ENCODE data around the gene CHSY1. TPM values are rescaled to one million over a fixed set of nuclear protein-coding genes. Genes with fewer than 3 reads are reported as not detected.
A peak's percentile ranks its signal among the peaks of the same experiment; 100 is the strongest.

The CHSY1 gene
- total and polyA plus RNA-seq, 5 donors from 2014 or later = 2.4 to 24.8 (median 2.8) TPM

GRCh38 chr15:101193120-101193644 is 58.7 kb downstream of the CHSY1 start:
- no peak for ATAC-seq (ENCODE audit: low read depth in 2 of 2)
- Histone ChIP-seq H3K36me3 (ENCODE audit: control insufficient read depth, insufficient read depth, low read length) (no peaks in the 10 kb centered on the region), H3K27ac (ENCODE audit: insufficient read depth, low read length, poor library complexity, severe bottlenecking) (no peak overlapping the region), H3K9me3 (ENCODE audit: control insufficient read depth in 2 of 2, low read length in 2 of 2) (no peaks in the 10 kb centered on the region), H3K27me3 (ENCODE audit: control insufficient read depth, insufficient read depth, low read length) (no peaks in the 10 kb centered on the region), H3K4me3 (ENCODE audit: low read depth, low read length) (no peak overlapping the region), H3K4me1 (ENCODE audit: control insufficient read depth, insufficient read depth, low read length, poor library complexity, severe bottlenecking) (peaks cover 31% of the 10 kb centered on the region)
- H3K4me1 Mint-ChIP-seq = peaks cover 36 to 91% (median 61%) of the 10 kb centered on the region in 4 donors
- no peaks in the 10 kb centered on the region for H3K27me3 Mint-ChIP-seq
- no peak for DNase-seq
- peak overlapping the region; percentile 12 to 27 (median 18) for H3K27ac Mint-ChIP-seq
- no peaks in the 10 kb centered on the region for H3K9me3 Mint-ChIP-seq
- H3K36me3 Mint-ChIP-seq = no peaks in the 10 kb centered on the region
- H3K4me3 Mint-ChIP-seq = peak overlapping the region in 1 of 4 donors; percentile 8

- Mint-ChIP-seq H3K27me3 (no peaks in the 10 kb centered on the region), H3K4me3 (peak overlapping the region in 2 of 4 donors; percentile 8 to 42), H3K9me3 (no peaks in the 10 kb centered on the region), H3K4me1 (peaks cover 36 to 90% (median 66%) of the 10 kb centered on the region in 4 donors), H3K36me3 (no peaks in the 10 kb centered on the region), H3K27ac (peak overlapping the region in 2 of 3 donors; percentile 27 to 56)
- Histone ChIP-seq H3K27ac (ENCODE audit: insufficient read depth, low read length, poor library complexity, severe bottlenecking) (no peak overlapping the region), H3K9me3 (ENCODE audit: control insufficient read depth in 2 of 2, low read length in 2 of 2) (no peaks in the 10 kb centered on the region), H3K36me3 (ENCODE audit: control insufficient read depth, insufficient read depth, low read length) (no peaks in the 10 kb centered on the region), H3K4me1 (ENCODE audit: control insufficient read depth, insufficient read depth, low read length, poor library complexity, severe bottlenecking) (peaks cover 34% of the 10 kb centered on the region), H3K27me3 (ENCODE audit: control insufficient read depth, insufficient read depth, low read length) (no peaks in the 10 kb centered on the region), H3K4me3 (ENCODE audit: low read depth, low read length) (no peak overlapping the region)
- no peak for DNase-seq
- no peak for ATAC-seq (ENCODE audit: low read depth in 2 of 2)
Observed at GRCh38 chr15:101192081-101192480, 59.8 kb downstream of the CHSY1 start.

- H3K27me3 Mint-ChIP-seq = no peaks in the 10 kb centered on the region
- peaks cover 30 to 81% (median 65%) of the 10 kb centered on the region in 4 donors for H3K4me1 Mint-ChIP-seq
Observed at GRCh38 chr15:101191242-101191641, 60.6 kb downstream of the CHSY1 start.

DNA sequence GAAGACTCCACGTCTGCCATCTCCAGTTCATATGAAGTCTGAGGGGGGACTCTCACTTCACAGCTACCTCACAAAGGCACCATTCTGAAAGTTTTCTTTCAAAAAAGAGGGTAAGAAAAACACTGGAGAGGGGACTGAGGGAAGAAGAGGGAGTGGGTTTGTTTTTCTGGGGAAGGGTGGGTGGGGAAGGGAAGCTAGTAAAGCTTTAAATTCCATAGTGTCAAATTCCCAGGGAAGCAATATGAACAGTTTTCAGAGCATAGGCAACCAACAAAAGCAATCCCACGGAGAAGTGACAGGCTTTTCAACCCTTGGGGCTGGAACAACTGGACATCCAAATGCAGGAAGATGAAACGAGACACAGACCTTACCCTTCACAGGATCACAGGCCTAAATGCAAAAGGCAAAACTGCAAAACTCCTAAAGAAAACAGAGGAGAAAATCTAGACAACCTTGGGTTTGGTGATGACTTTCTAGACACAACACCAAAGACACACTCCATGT is 61.7 kb downstream of the CHSY1 start:
- Mint-ChIP-seq H3K9me3 (no peaks in the 10 kb centered on the region), H3K4me1 (peaks cover 29 to 77% (median 62%) of the 10 kb centered on the region in 4 donors), H3K27me3 (no peaks in the 10 kb centered on the region), H3K27ac (no peak overlapping the region), H3K4me3 (no peak overlapping the region), H3K36me3 (peaks cover 3% of the 10 kb centered on the region)
- no peak for ATAC-seq (ENCODE audit: low read depth in 2 of 2)
- no peak overlapping the region for H3K27ac ChIP-seq (ENCODE audit: insufficient read depth, low read length, poor library complexity, severe bottlenecking)
- no peak overlapping the region for H3K4me3 ChIP-seq (ENCODE audit: low read depth, low read length)
- no peak for DNase-seq
- H3K36me3 ChIP-seq (ENCODE audit: control insufficient read depth, insufficient read depth, low read length) = no peaks in the 10 kb centered on the region
- H3K27me3 ChIP-seq (ENCODE audit: control insufficient read depth, insufficient read depth, low read length) = no peaks in the 10 kb centered on the region
- H3K9me3 ChIP-seq (ENCODE audit: control insufficient read depth in 2 of 2, low read length in 2 of 2) = no peaks in the 10 kb centered on the region
- H3K4me1 ChIP-seq (ENCODE audit: control insufficient read depth, insufficient read depth, low read length, poor library complexity, severe bottlenecking) = peaks cover 29% of the 10 kb centered on the region

More at GRCh38 chr15:101191242-101191641, 60.6 kb downstream of the CHSY1 start:
- Histone ChIP-seq H3K9me3 (ENCODE audit: control insufficient read depth in 2 of 2, low read length in 2 of 2) (no peaks in the 10 kb centered on the region), H3K4me3 (ENCODE audit: low read depth, low read length) (no peak overlapping the region), H3K36me3 (ENCODE audit: control insufficient read depth, insufficient read depth, low read length) (no peaks in the 10 kb centered on the region), H3K4me1 (ENCODE audit: control insufficient read depth, insufficient read depth, low read length, poor library complexity, severe bottlenecking) (peaks cover 34% of the 10 kb centered on the region), H3K27ac (ENCODE audit: insufficient read depth, low read length, poor library complexity, severe bottlenecking) (no peak overlapping the region), H3K27me3 (ENCODE audit: control insufficient read depth, insufficient read depth, low read length) (no peaks in the 10 kb centered on the region)
- H3K36me3 Mint-ChIP-seq = no peaks in the 10 kb centered on the region
- H3K9me3 Mint-ChIP-seq = no peaks in the 10 kb centered on the region
- H3K4me3 Mint-ChIP-seq = peak overlapping the region in 1 of 4 donors; percentile 3
- no peak overlapping the region for H3K27ac Mint-ChIP-seq
- DNase-seq (no peak), ATAC-seq (ENCODE audit: low read depth in 2 of 2) (no peak)

- Histone ChIP-seq H3K4me3 (ENCODE audit: low read depth, low read length) (no peak overlapping the region), H3K9me3 (ENCODE audit: control insufficient read depth in 2 of 2, low read length in 2 of 2) (no peaks in the 10 kb centered on the region), H3K27me3 (ENCODE audit: control insufficient read depth, insufficient read depth, low read length) (no peaks in the 10 kb centered on the region), H3K27ac (ENCODE audit: insufficient read depth, low read length, poor library complexity, severe bottlenecking) (no peak overlapping the region), H3K36me3 (ENCODE audit: control insufficient read depth, insufficient read depth, low read length) (no peaks in the 10 kb centered on the region), H3K4me1 (ENCODE audit: control insufficient read depth, insufficient read depth, low read length, poor library complexity, severe bottlenecking) (peaks cover 24% of the 10 kb centered on the region)
- Mint-ChIP-seq H3K27me3 (no peaks in the 10 kb centered on the region), H3K36me3 (peaks cover 3% of the 10 kb centered on the region), H3K4me1 (peaks cover 25 to 71% (median 59%) of the 10 kb centered on the region in 4 donors), H3K9me3 (no peaks in the 10 kb centered on the region), H3K4me3 (peak overlapping the region; percentile 56 to 73 (median 61)), H3K27ac (peak overlapping the region in 2 of 3 donors; percentile 60 to 81)
- ATAC-seq (ENCODE audit: low read depth in 2 of 2) (no peak), DNase-seq (no peak)
Observed at GRCh38 chr15:101189409-101190091, 62.3 kb downstream of the CHSY1 start.

GRCh38 chr15:101188637-101189408 is 63.0 kb downstream of the CHSY1 start:
- peak overlapping the region; percentile 68 for H3K4me3 ChIP-seq (ENCODE audit: low read depth, low read length)
- peak in 1 of 3 donors; percentile 45 for DNase-seq
- Mint-ChIP-seq H3K4me1 (peaks cover 23 to 66% (median 53%) of the 10 kb centered on the region in 4 donors), H3K36me3 (peaks cover 3% of the 10 kb centered on the region), H3K9me3 (no peaks in the 10 kb centered on the region), H3K27ac (peak overlapping the region; percentile 26 to 81 (median 60)), H3K4me3 (peak overlapping the region; percentile 56 to 73 (median 61)), H3K27me3 (no peaks in the 10 kb centered on the region)
- no peaks in the 10 kb centered on the region for H3K9me3 ChIP-seq (ENCODE audit: control insufficient read depth in 2 of 2, low read length in 2 of 2)
- H3K27ac ChIP-seq (ENCODE audit: insufficient read depth, low read length, poor library complexity, severe bottlenecking) = no peak overlapping the region
- peaks cover 21% of the 10 kb centered on the region for H3K4me1 ChIP-seq (ENCODE audit: control insufficient read depth, insufficient read depth, low read length, poor library complexity, severe bottlenecking)
- peak; percentile 39 for ATAC-seq (ENCODE audit: low read depth in 2 of 2)
- H3K27me3 ChIP-seq (ENCODE audit: control insufficient read depth, insufficient read depth, low read length) = no peaks in the 10 kb centered on the region
- no peaks in the 10 kb centered on the region for H3K36me3 ChIP-seq (ENCODE audit: control insufficient read depth, insufficient read depth, low read length)

- Mint-ChIP-seq H3K4me3 (peak overlapping the region in 3 of 4 donors; percentile 54 to 73 (median 65)), H3K9me3 (no peaks in the 10 kb centered on the region), H3K27ac (peak overlapping the region; percentile 18 to 81 (median 20)), H3K36me3 (peaks cover 6% of the 10 kb centered on the region), H3K4me1 (peaks cover 27 to 62% (median 53%) of the 10 kb centered on the region in 4 donors), H3K27me3 (no peaks in the 10 kb centered on the region)
- no peak overlapping the region for H3K27ac ChIP-seq (ENCODE audit: insufficient read depth, low read length, poor library complexity, severe bottlenecking)
- H3K27me3 ChIP-seq (ENCODE audit: control insufficient read depth, insufficient read depth, low read length) = no peaks in the 10 kb centered on the region
- no peak for DNase-seq
- H3K9me3 ChIP-seq (ENCODE audit: control insufficient read depth in 2 of 2, low read length in 2 of 2) = no peaks in the 10 kb centered on the region
- H3K4me3 ChIP-seq (ENCODE audit: low read depth, low read length) = peak overlapping the region; percentile 68
- ATAC-seq (ENCODE audit: low read depth in 2 of 2) = no peak
- H3K4me1 ChIP-seq (ENCODE audit: control insufficient read depth, insufficient read depth, low read length, poor library complexity, severe bottlenecking) = peaks cover 18% of the 10 kb centered on the region
- no peaks in the 10 kb centered on the region for H3K36me3 ChIP-seq (ENCODE audit: control insufficient read depth, insufficient read depth, low read length)
Observed at GRCh38 chr15:101187820-101188636, 63.8 kb downstream of the CHSY1 start.

All from CD4-positive, CD25-positive, alpha-beta regulatory T cell (primary cell).